ENCODE results near the gene ASB1. TPM values are rescaled to one million over a fixed set of nuclear protein-coding genes. Genes with fewer than 3 reads are reported as not detected.

Gene ASB1
- total and polyA plus RNA-seq, 2 of the 13 experiments (the other 11 are each of a cell fraction or from before 2014, with no cell fraction given): 48.6 to 49.2 TPM

GRCh38 chr2:238420878-238421694 is 5.6 kb upstream of the ASB1 start (continued):
- TF ChIP-seq ZNF879 (CRISPR knock-in tag; IDR thresholded peaks at IDR 0.05) (no peak), SNAI1 (CRISPR knock-in tag; IDR thresholded peaks at IDR 0.05; ENCODE audit: borderline replicate concordance) (no peak), MED13 (CRISPR knock-in tag; IDR thresholded peaks at IDR 0.05) (no peak), ZNF503 (CRISPR knock-in tag; IDR thresholded peaks at IDR 0.05) (no peak), ZNF569 (CRISPR knock-in tag; IDR thresholded peaks at IDR 0.05; ENCODE audit: borderline replicate concordance) (no peak), NFYC (CRISPR knock-in tag; IDR thresholded peaks at IDR 0.05) (no peak)

GRCh38 chr2:238421695-238422035 is 5.1 kb upstream of the ASB1 start:
- Histone ChIP-seq H3K27ac (ENCODE audit: extremely low read length, insufficient read depth, low read length) (no peak overlapping the region), H3K4me2 (ENCODE audit: low read depth, low read length) (no peak overlapping the region), H3K9me3 (ENCODE audit: low read length) (no peaks in the 10 kb centered on the region), H2AFZ (ENCODE audit: low read length) (no peak overlapping the region), H3K9ac (ENCODE audit: insufficient read depth, low read depth, low read length) (no peak overlapping the region), H4K20me1 (ENCODE audit: insufficient read depth, low read length) (no peaks in the 10 kb centered on the region), H3K79me2 (ENCODE audit: insufficient read depth, low read length) (no peaks in the 10 kb centered on the region), H3K4me3 (replicated peaks in 1 of 3; ENCODE audit: insufficient read depth in 1 of 3, low read depth in 2 of 3, low read length in 3 of 3) (no peak overlapping the region), H3K27me3 (ENCODE audit: control insufficient read depth in 1 of 2, insufficient read depth in 2 of 2, low read length in 2 of 2) (no peaks in the 10 kb centered on the region), H3K36me3 (replicated peaks in 1 of 2; ENCODE audit: control insufficient read depth in 1 of 2, insufficient read depth in 2 of 2, low read length in 2 of 2) (no peaks in the 10 kb centered on the region), H3K4me1 (ENCODE audit: insufficient read depth, low read length) (peaks cover 9% of the 10 kb centered on the region)
- 90% methylated on average over 17 of the region's 18 CpGs for WGBS (ENCODE audit: low lambda C conversion rate)
- DNase-seq (ENCODE audit: low spot score) (no peak), ATAC-seq (no peak), FAIRE-seq (no peak)
- intact Hi-C loops (cut with micrococcal nuclease; ENCODE audit: unreplicated experiment) (no loop called here), in situ Hi-C loops (cut with HindIII; ENCODE audit: extremely low pct_ligation_motif_present, low pct_unique_long_range_greater_than_20kb) (no loop called here)
- ChIA-PET CTCF (ENCODE audit: low intra/inter-chr PET ratio, low total read pairs) (no interaction called here), POLR2A (no interaction called here)
- TF ChIP-seq TAF15 (IDR thresholded peaks at IDR 0.05; ENCODE audit: low read depth, low read length, poor library complexity, severe bottlenecking) (no peak), ZC3H4 (CRISPR knock-in tag; IDR thresholded peaks at IDR 0.05; ENCODE audit: borderline replicate concordance) (no peak), ZNF563 (CRISPR knock-in tag; IDR thresholded peaks at IDR 0.05) (no peak), MAFK (conservative IDR thresholded peaks at IDR 0.05 in 1 of 2, IDR thresholded peaks at IDR 0.05 in 1 of 2; ENCODE audit: low read length in 2 of 2) (no peak), DZIP1 (CRISPR knock-in tag; IDR thresholded peaks at IDR 0.05) (no peak), POGZ (CRISPR knock-in tag; IDR thresholded peaks at IDR 0.05) (no peak), MAZ (IDR thresholded peaks at IDR 0.05; ENCODE audit: borderline replicate concordance, low read depth, low read length) (no peak), MAZ (CRISPR knock-in tag; IDR thresholded peaks at IDR 0.05; ENCODE audit: low read depth) (no peak)
- BruUV-seq (replicated peaks): no TSS peak

All from HepG2 (cell line).